OCI-LY3 (cell line): ENCODE data around the gene CYBRD1.

Experiments used
- EZH2phosphoT487 ChIP-seq: fragments of 200-600 bp; shearing (Covaris generic); IDR thresholded peaks from 2 replicates; pipeline ENCODE4 v1.6.1; 2018; ENCODE audit warnings: antibody characterized with exemption, mixed run types, low read depth
- TF ChIP-seq, protein P1 (sequence below): fragments of 200-600, 300-600 bp; sonication (generic); IDR thresholded peaks from 2 replicates; pipeline ENCODE4 v1.5.1; 2014; ENCODE audit warnings: antibody characterized with exemption, low read length, low read depth

DNA sequence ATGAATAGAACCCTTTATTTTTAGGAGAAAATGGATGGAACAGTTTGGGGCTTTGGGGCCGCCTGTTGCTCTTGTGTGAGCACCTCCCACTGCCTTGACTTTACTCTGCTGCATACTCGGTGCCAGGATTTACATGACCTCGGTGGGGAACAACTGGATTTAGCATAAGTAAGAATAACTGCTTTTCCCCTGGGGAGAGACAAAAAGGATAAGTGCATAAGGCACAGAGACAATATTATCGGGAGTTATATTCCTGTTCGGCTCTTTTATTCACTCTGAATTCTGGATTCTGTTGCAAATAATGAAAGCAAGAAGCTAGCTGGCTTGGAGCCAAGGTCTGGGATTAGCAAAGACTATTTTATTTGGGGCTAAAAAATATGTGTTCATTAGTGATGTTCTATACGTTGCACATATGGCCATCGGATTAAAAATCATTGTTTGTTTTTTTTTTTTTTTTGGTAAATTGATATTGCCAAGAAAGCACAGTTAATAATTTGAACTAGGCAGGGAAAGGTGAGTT lies 69.8 kb downstream of the CYBRD1 start:
- TF ChIP-seq, protein P1, sequence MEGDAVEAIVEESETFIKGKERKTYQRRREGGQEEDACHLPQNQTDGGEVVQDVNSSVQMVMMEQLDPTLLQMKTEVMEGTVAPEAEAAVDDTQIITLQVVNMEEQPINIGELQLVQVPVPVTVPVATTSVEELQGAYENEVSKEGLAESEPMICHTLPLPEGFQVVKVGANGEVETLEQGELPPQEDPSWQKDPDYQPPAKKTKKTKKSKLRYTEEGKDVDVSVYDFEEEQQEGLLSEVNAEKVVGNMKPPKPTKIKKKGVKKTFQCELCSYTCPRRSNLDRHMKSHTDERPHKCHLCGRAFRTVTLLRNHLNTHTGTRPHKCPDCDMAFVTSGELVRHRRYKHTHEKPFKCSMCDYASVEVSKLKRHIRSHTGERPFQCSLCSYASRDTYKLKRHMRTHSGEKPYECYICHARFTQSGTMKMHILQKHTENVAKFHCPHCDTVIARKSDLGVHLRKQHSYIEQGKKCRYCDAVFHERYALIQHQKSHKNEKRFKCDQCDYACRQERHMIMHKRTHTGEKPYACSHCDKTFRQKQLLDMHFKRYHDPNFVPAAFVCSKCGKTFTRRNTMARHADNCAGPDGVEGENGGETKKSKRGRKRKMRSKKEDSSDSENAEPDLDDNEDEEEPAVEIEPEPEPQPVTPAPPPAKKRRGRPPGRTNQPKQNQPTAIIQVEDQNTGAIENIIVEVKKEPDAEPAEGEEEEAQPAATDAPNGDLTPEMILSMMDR = no peak
- no peak for TF ChIP-seq EZH2phosphoT487
